ENCODE data around the gene OR2F1.

Gene OR2F1, protein sequence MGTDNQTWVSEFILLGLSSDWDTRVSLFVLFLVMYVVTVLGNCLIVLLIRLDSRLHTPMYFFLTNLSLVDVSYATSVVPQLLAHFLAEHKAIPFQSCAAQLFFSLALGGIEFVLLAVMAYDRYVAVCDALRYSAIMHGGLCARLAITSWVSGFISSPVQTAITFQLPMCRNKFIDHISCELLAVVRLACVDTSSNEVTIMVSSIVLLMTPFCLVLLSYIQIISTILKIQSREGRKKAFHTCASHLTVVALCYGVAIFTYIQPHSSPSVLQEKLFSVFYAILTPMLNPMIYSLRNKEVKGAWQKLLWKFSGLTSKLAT

GRCh38 chr7:143954544-143954943, at the start of gene OR2F1:
Gene OR2F1, plus strand, starts transcription at chr7:143954844. Its CDS starts 5,127 bp downstream, at chr7:143959971.
- no peak for DNase-seq (ENCODE audit: low read depth in 2 of 2)

DNA sequence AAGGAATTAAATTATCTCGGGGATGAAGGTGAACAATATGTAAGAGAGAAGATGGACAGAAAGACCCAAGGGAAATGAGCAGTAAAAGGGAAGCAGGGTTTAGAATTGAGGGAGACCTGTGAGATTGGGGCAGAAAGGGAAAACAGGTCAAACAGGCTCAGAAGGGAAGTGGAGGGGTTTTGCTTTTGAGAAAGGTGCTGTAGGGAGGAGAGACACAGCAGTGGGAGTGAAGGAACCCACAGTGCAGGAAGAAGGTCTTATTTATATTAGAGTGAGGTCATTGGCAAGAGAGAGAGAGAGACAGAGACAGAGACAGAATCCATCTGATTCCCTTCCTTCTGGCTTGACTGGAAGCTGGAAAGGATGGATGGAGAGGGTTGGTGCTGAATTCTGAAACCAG, 49.1 kb upstream of the OR2F1 start:
- DNase-seq (ENCODE audit: low read depth in 2 of 2), result no peak

DNA sequence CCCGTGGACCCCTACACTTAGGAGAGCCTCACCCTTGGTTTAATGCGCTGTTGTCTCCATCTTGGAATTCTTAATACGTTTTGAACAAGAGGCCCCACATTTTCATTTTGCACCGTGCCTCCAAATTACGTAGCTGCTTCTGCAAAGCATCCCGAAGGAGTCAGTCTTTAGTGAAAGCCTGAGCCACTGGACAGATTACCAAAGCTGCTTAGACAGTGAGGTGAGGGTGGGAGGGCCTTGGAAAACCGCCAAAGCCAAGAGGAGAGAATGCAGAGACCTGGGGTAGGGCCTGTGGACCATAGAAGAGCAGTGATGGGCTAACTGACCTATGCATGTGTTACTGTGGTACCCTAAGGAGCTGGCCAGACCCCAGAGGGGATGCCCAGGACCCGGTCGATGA, 48.5 kb upstream of the OR2F1 start:
- DNase-seq (ENCODE audit: low read depth in 2 of 2), result no peak

DNA sequence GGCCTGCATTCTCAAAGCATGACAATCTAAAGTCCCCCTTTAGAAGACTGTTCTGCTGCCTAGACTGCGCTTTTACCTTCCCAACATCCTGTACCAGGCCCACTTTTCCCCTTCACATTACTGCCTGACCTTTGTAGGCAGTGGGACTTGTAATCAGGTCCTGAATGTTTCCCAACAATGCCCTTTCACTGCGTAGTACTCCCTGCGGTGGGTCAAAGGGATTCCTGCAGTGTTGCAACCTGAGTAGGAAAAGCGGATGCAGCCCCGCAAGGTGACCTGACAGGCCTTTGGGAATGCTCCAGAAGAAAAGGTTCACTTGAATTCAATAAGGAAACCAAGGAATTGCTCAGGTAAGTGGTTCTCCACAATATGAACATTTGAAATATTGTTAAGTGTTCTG, 47.7 kb upstream of the OR2F1 start:
- DNase-seq (ENCODE audit: low read depth in 2 of 2), result no peak

DNA sequence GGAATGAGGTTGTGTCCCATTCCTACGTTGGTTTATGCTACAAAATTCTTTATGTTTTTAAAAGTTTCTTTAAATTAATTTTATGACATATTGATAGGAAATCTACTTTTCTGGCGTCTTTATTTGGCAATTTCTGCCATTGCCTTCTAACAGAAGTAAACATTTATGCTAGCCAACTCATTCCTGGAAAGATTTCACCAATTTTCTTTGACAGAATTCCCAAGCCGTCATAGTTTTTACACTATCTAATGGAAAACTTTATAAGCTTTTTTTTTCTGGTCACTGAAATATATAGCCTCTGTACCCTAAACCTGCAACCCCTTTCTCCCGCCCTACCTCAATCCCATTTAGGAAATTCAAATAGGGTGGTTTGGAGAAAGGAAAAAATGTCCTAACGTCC, 46.5 kb upstream of the OR2F1 start:
- DNase-seq (ENCODE audit: low read depth in 2 of 2), result no peak

- no peak for DNase-seq (ENCODE audit: low read depth in 2 of 2)
Observed at GRCh38 chr7:143909863-143910262, 44.8 kb upstream of the OR2F1 start.

GRCh38 chr7:143910473-143911248, 44.0 kb upstream of the OR2F1 start:
- no peak for DNase-seq (ENCODE audit: low read depth in 2 of 2)

DNA sequence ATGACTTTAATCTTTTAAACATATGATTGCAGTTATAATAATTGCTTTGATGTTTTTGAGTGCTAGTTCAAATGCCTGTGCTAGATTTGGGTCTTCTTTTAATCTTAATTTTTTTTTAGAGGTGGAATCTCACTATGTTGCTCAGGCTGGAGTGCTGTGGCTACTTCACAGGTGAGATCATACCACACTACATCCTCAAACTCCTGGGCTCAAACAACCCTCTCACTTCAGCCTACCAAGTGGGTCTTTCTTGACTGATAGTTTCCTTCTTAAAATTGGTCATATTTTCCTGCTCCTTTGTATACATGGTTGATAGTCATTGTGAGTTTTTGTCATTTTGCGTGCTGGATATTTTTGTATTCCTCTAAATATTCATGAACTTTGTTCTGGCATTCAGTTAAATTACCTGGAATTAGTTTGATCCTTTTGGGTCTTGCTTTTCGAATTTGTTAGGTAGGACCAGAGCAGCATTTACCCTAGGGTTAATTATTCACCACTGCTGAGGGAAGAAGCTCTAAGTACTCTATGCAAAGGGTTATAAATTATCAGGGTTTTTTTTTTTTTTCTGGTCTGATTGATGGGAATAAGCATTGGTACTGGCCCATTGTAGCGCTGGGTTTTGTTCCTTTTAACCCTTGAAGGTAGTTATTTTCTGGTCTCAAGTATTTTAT, 40.6 kb upstream of the OR2F1 start:
- no peak for DNase-seq (ENCODE audit: low read depth in 2 of 2)

GRCh38 chr7:143914938-143915652, 39.5 kb upstream of the OR2F1 start:
- DNase-seq (ENCODE audit: low read depth in 2 of 2), result no peak

- DNase-seq (ENCODE audit: low read depth in 2 of 2), result no peak
Observed at GRCh38 chr7:143924851-143925250, 29.8 kb upstream of the OR2F1 start.

- DNase-seq (ENCODE audit: low read depth in 2 of 2), result no peak
Observed at GRCh38 chr7:143929224-143929920, 25.3 kb upstream of the OR2F1 start.

- DNase-seq (ENCODE audit: low read depth in 2 of 2), result no peak
Observed at GRCh38 chr7:143931739-143932138, 22.9 kb upstream of the OR2F1 start.

DNA sequence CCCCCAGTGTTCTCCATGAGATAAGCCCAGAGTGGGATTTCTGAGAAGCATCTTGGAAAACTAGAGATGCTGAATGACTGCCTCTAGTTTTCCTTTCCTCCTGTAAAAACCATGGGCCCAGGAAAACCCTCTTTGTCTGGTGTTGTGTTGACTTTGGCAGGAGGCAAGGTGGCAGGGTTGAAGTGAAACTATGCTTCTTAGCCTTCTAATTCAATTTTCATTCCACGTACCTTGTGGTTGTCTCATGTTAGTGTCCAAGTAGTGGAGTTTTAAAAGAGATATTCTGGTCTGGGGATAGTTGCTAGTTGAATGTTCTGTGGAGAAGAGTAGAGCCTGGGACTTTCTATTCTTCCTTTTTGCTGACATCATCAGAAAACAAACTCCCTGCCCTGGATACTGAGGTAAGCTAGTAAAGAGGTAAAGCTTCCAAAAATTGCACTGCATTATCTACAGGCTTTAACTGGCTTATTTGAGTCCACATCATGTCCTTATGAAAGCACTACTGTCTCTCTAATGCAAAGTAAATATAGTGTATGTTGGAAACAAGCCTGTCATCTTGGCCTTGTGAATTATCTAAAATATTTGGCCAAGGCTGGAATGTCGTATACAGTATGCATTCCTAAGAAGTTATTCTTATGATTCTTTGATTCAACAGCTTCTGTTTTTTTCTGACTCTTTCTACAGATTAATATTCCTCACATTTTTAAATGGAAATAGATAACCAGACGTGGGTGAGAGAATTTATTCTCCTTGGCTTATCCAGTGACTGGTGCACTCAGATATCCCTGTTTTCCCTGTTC, 19.9 kb upstream of the OR2F1 start, which contains the start of gene OR2F2:
Gene OR2F2 (plus strand): TSS at position 708 of the 800 bp plus-strand sequence. CDS start 0 bp downstream, at position 708.
- DNase-seq (ENCODE audit: low read depth in 2 of 2), result no peak

DNA sequence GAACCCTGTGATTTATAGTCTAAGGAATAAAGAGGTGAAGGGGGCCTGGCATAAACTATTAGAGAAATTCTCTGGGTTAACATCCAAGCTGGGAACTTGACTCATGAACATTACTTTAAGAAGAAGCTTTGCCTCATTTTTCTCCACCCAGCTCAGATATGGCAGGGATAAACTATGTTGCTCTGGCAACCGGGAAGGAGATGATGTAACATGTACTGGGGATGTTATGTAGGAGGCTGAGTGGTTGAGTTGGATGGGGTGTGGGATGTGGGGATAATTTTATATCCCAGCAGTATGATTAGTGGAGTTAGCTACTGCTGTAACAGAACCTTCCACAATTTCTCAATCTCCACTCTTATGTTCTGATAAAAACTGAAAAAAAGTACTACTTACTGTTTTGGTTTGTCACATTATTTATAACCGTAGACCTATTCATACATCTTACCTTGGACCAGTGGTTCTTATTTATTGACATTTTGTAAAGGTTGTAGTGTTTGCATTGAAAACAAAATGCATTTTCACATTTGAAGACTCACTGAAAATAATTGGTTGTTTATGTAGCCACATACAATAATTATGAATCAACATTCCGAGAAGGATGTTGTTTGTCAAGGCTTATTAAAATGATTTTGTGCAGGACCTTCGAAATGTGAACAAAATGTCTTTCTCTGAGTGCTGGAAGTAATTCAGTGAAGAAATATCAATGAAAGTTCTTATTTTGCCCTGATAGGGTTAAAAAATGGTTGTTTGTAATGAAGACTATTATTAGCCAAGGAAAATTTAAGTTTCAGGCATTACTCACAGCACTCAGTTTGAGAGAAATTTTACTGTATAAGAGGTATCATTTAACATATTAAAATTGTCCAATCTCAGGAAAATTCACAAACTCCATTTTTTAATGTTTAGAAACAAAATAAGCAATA, 18.3 kb upstream of the OR2F1 start:
- no peak for DNase-seq (ENCODE audit: low read depth in 2 of 2)

DNA sequence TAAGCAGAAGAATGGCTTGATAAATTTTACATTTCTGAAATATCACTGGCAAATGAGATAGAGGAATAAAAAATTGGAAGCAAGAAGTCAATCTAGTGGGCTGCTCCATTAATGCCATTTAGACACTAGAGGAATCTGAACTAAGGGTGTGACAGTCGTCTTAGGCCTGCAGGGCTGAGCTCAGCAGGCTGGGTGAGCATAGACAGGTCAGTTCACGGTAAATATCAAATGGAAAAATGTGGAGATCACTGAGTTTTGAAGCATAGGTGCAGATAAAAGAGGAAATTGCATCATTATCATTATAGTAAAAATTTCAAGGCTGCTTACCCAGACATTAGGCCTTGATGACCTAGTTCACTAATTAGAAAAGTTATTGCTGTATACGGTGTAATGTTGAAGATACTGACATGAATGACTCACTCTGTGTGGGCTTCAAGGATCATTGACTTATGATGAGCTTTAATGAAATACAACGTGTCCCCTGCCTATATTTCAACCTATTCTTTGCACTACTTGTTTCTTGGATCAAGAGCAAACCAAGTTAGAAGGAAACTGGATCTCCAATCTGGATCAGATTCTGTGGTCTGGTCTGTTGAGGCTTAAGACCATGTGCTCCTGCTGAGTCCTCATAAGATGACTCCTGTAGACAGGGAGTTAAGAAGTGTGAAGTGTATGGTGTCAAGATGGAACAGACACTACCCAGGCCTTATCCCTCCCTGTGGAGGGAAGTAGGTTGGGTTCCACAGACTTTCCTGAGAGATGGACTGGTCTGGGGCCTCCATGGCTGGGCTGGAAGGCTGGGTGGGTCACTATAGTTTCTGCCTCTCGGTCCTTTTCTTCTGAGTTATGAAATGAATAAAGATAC, 16.0 kb upstream of the OR2F1 start:
- DNase-seq (ENCODE audit: low read depth in 2 of 2), result no peak

- DNase-seq (ENCODE audit: low read depth in 2 of 2), result no peak
Observed at GRCh38 chr7:143945423-143945822, 9.2 kb upstream of the OR2F1 start.

- DNase-seq (ENCODE audit: low read depth in 2 of 2), result no peak
Observed at GRCh38 chr7:143947111-143947510, 7.5 kb upstream of the OR2F1 start.

DNA sequence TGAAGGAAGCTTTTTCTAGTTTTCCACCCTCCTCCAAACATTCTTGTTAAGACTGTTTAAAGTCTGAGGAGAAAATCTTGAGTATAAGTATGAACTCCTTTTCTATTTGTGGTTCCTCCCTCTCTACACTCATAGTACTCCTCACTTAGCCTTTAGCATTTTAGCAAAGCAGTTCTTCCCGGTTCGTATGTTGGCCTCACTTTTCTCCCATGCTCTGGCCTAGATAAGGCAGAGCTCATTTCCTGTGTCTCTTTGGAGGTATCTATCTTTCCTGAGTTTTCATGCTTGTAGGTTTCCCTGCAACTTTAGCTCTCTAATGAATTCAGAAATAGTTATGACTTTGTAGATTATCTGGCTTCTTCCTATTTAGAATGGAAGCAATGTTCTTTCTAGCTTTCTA, 5.9 kb upstream of the OR2F1 start:
- no peak for DNase-seq (ENCODE audit: low read depth in 2 of 2)

Data from stimulated activated CD4-positive, alpha-beta T cell treated with anti-CD3 and anti-CD28 coated beads, Interleukin-12 subunit alpha, Interleukin-12 subunit beta, amount 100 ng/mL, for 24 hours (primary cell).